Measurements from ENCODE around the gene TDRD3. TPM values are rescaled to one million over a fixed set of nuclear protein-coding genes. Genes with fewer than 3 reads are reported as not detected.
A peak's percentile ranks its signal among the peaks of the same experiment; 100 is the strongest.

The TDRD3 gene
- total RNA-seq, 1 experiment from 2014 or later: 5.8 TPM

DNA sequence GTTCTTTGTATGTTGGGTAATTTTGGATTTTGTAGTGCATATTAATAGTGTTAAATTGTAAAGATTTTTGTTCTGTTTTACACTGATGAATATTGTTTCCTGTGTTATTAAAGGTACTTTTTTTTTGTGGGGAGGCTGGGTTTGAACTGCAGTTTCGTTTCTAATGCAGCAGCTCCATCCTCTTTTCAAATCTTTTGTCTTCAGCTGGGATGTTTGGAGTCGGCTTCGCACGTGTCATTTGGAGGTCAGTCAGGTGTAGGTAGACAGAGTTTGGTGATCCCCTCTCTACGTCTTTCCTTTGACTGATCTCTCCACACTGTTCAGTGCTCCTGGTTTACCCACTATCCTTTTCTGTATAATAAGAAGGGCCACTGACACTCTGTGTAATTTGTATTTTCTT is 30.3 kb downstream of the TDRD3 start:
- CTCF ChIA-PET: no interaction called here
- TF ChIP-seq, protein P1, sequence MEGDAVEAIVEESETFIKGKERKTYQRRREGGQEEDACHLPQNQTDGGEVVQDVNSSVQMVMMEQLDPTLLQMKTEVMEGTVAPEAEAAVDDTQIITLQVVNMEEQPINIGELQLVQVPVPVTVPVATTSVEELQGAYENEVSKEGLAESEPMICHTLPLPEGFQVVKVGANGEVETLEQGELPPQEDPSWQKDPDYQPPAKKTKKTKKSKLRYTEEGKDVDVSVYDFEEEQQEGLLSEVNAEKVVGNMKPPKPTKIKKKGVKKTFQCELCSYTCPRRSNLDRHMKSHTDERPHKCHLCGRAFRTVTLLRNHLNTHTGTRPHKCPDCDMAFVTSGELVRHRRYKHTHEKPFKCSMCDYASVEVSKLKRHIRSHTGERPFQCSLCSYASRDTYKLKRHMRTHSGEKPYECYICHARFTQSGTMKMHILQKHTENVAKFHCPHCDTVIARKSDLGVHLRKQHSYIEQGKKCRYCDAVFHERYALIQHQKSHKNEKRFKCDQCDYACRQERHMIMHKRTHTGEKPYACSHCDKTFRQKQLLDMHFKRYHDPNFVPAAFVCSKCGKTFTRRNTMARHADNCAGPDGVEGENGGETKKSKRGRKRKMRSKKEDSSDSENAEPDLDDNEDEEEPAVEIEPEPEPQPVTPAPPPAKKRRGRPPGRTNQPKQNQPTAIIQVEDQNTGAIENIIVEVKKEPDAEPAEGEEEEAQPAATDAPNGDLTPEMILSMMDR (conservative IDR thresholded peaks at IDR 0.05; ENCODE audit: low read depth, low read length): no peak
- TF ChIP-seq EZH2phosphoT487 (IDR thresholded peaks at IDR 0.05; ENCODE audit: borderline replicate concordance, low read length) (no peak), EZH2 (IDR thresholded peaks at IDR 0.05; ENCODE audit: low read length, unreplicated experiment) (no peak)
- no peak overlapping the region for H2AFZ ChIP-seq (ENCODE audit: low read length)

DNA sequence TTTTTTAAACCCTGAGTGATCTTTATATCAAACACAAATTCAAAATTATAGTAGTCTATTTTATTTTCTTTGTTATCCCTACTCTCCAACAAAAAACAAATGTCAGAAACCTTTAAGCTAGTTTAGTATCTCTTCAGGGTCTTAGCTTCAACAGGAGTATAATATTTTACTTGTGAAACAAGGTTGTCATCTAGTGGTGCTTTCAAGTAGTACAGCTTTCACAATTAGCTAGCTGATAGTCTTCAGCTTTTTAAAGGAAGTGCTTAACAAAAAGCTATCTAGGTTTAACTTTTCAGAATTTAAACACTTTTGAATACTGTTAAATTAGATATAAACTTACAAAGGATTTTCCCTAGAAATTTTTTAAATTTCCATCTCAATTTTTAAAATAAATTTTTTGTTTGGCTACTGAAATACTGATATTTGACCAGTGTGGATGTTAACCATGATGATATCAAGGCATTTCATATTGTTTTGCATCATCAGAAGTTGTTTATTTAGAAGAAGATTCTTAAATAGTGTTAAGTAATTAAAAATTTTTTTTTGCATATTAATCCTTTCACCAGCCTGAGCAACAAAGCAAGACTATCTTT is 34.2 kb downstream of the TDRD3 start:
- no peaks in the 10 kb centered on the region for H3K4me1 ChIP-seq (ENCODE audit: insufficient read depth, low read length)
- TF ChIP-seq, protein P1 (conservative IDR thresholded peaks at IDR 0.05; ENCODE audit: low read depth, low read length): peak; percentile 77
- TF ChIP-seq EZH2 (IDR thresholded peaks at IDR 0.05; ENCODE audit: low read length, unreplicated experiment): no peak
- no peak overlapping the region for H3K4me3 ChIP-seq (ENCODE audit: low read length)
- no TSS peak for BruUV-seq (replicated peaks)
- H2AFZ ChIP-seq (ENCODE audit: low read length): no peak overlapping the region
- H3K27me3 ChIP-seq (ENCODE audit: low read length): no peaks in the 10 kb centered on the region
- H3K4me2 ChIP-seq (ENCODE audit: low read length): no peak overlapping the region
- no peaks in the 10 kb centered on the region for H3F3A ChIP-seq (ENCODE audit: low read length, unreplicated experiment)
- H3K9me2 ChIP-seq (replicated peaks; ENCODE audit: low read length): no peaks in the 10 kb centered on the region
- no peaks in the 10 kb centered on the region for H3K79me2 ChIP-seq (ENCODE audit: low read length)
- no peaks in the 10 kb centered on the region for H4K20me1 ChIP-seq (ENCODE audit: low read length)
- ATAC-seq: peak; percentile 73
- H3K9ac ChIP-seq (ENCODE audit: low read length): no peak overlapping the region
- ChIA-PET CTCF (interaction anchor here (0.5 to 0.9 kb wide), 7 partner anchors 34 to 1354 kb away, joined by 3 to 5 read pairs (median 4); partner anchors contain the start of gene TDRD3), POLR2A (ENCODE audit: unreplicated experiment) (no interaction called here)
- H3K9me3 ChIP-seq (ENCODE audit: low read length): no peaks in the 10 kb centered on the region
- intact Hi-C loops (cut with micrococcal nuclease): loop anchor here (1.0 to 10.0 kb wide), 6 partner anchors 35 to 750 kb away; no protein-coding TSS in a partner anchor
- H3K27ac ChIP-seq (ENCODE audit: low read length): no peak overlapping the region
- DNase-seq: peak; percentile 61
- no peaks in the 10 kb centered on the region; the same call in 1 of the 2 replicates for H3K36me3 ChIP-seq (ENCODE audit: low read depth, low read length)

More for the DNA sequence above, 30.3 kb downstream of the TDRD3 start:
- no peak overlapping the region for H3K27ac ChIP-seq (ENCODE audit: low read length)
- intact Hi-C loops (cut with micrococcal nuclease): no loop called here
- H3K4me3 ChIP-seq (ENCODE audit: low read length): no peak overlapping the region
- H3K9ac ChIP-seq (ENCODE audit: low read length): no peak overlapping the region
- ATAC-seq: no peak
- H4K20me1 ChIP-seq (ENCODE audit: low read length): no peaks in the 10 kb centered on the region
- POLR2A ChIA-PET (ENCODE audit: unreplicated experiment): no interaction called here
- no peaks in the 10 kb centered on the region for H3F3A ChIP-seq (ENCODE audit: low read length, unreplicated experiment)
- no peaks in the 10 kb centered on the region for H3K27me3 ChIP-seq (ENCODE audit: low read length)
- no peaks in the 10 kb centered on the region for H3K4me1 ChIP-seq (ENCODE audit: insufficient read depth, low read length)
- H3K36me3 ChIP-seq (ENCODE audit: low read depth, low read length): no peaks in the 10 kb centered on the region; the same call in 1 of the 2 replicates
- no peaks in the 10 kb centered on the region for H3K9me2 ChIP-seq (replicated peaks; ENCODE audit: low read length)
- no TSS peak for BruUV-seq (replicated peaks)
- no peak for DNase-seq
- no peaks in the 10 kb centered on the region for H3K79me2 ChIP-seq (ENCODE audit: low read length)
- no peaks in the 10 kb centered on the region for H3K9me3 ChIP-seq (ENCODE audit: low read length)
- no peak overlapping the region for H3K4me2 ChIP-seq (ENCODE audit: low read length)

DNA sequence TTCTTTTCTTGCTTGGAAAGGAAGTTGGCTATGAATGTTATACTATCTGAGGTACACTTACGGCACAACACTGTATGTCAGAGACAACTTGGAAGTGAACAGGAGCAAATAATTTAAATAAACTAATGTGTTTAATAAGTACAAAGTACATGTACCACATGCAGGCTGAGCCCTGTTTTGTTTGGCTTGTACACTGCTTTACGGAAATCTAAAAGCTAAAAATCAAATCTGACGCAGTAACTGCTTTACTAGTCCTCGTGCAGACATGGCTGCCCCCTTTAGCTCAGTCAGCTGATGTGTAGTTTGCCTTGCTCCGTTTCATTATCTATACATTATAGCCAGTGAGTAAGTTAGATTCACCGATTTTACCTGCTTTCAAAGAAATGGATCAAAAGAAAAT is 36.5 kb downstream of the TDRD3 start:
- Histone ChIP-seq H3K79me2 (ENCODE audit: low read length) (no peaks in the 10 kb centered on the region), H3K9me3 (ENCODE audit: low read length) (no peaks in the 10 kb centered on the region), H3K4me1 (ENCODE audit: insufficient read depth, low read length) (0 out of 2 replicates have a peak, but pooled peaks cover 4% of the 10 kb centered on the region), H3K4me3 (ENCODE audit: low read length) (no peak overlapping the region), H3F3A (ENCODE audit: low read length, unreplicated experiment) (no peaks in the 10 kb centered on the region), H2AFZ (ENCODE audit: low read length) (no peak overlapping the region), H3K9ac (ENCODE audit: low read length) (no peak overlapping the region), H3K4me2 (ENCODE audit: low read length) (no peak overlapping the region), H3K36me3 (ENCODE audit: low read depth, low read length) (no peaks in the 10 kb centered on the region; the same call in 1 of the 2 replicates), H4K20me1 (ENCODE audit: low read length) (no peaks in the 10 kb centered on the region), H3K27me3 (ENCODE audit: low read length) (no peaks in the 10 kb centered on the region), H3K9me2 (replicated peaks; ENCODE audit: low read length) (no peaks in the 10 kb centered on the region), H3K27ac (ENCODE audit: low read length) (no peak overlapping the region)
- ChIA-PET CTCF (no interaction called here), POLR2A (ENCODE audit: unreplicated experiment) (no interaction called here)
- no peak for ATAC-seq
- no peak for DNase-seq
- intact Hi-C loops (cut with micrococcal nuclease): loop anchor here (10.0 kb wide), 2 partner anchors 199 to 659 kb away; no protein-coding TSS in a partner anchor
- TF ChIP-seq, protein P1 (conservative IDR thresholded peaks at IDR 0.05; ENCODE audit: low read depth, low read length): no peak
- TF ChIP-seq EZH2 (IDR thresholded peaks at IDR 0.05; ENCODE audit: low read length, unreplicated experiment) (no peak), EZH2phosphoT487 (IDR thresholded peaks at IDR 0.05; ENCODE audit: borderline replicate concordance, low read length) (no peak)
- no TSS peak for BruUV-seq (replicated peaks)
